Epithelial cell of prostate (primary cell): ENCODE results near the gene ARHGAP26.
"Not testable (repeated sequence)": the region's sequence is repeated elsewhere in the genome, so short reads cannot be mapped to it uniquely, and the experiment has no call there.

Source experiments
- DNase-seq: peaks from one replicate; pipeline ENCODE4 v3.0.0-alpha.2; 2011; ENCODE audit warnings: low read depth, low spot score
- H3K27ac ChIP-seq: fragments of 450-650 bp; 2 replicates; pipeline ENCODE4 v1.5.1; 2017; ENCODE audit warnings: mild to moderate bottlenecking

ARHGAP26 gene

DNA sequence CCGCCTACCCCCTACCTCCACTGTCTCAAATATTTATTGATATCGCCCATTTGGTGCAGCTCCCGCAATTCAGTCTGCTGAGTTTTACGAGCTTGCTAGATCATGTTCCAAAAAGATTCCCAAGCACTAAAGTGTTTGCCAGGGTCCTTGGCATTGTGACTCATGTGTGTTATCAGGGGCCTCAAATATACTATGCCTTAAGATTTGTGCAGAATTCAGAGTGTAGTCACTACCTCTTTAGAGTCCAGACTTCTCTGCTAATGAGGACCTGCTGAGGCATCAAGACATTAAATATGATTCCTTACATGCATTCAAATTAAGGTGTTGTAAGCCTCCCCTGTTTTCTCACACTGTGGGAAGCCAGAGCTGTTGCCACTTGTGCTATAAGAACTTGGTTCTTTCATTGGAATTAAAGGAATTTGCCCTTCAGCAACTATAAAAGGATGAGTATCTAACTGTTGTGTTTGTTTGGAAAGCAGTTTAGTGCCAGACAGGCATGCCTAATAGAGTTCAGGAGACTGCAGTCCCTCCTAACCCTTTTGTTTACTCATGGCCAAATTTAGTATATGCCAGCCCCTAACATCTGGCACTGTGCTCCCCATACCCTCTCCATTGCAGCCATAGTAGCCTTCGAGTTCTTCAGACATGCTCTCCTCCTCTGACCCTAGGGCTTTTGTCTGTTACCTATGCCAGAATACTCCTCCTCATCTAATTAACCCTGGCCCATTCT is 316.9 kb downstream of the ARHGAP26 start:
- peak; percentile 75 for DNase-seq
- H3K27ac ChIP-seq = peak overlapping the region; percentile 49

DNA sequence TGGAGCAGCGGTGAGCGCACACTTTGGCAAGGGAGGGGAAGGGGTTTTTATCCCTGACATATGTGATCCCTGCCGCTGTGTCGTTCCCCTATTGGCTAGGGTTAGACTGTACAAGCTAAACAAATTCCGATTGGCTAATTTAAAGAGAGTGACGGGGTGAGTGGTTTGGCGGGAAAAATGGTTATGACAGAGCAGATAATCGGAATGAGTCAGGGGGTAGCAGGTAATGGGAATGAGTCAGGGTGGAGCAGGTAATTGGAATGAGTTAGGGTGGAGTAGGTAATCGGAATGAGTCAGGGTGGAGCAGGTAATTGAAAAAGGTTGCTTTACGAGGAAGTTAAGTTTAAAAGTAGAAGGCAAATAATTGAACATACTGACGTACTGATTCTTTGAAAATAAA is 318.5 kb downstream of the ARHGAP26 start:
- DNase-seq = peak; percentile 10
- H3K27ac ChIP-seq = not testable (repeated sequence)

DNA sequence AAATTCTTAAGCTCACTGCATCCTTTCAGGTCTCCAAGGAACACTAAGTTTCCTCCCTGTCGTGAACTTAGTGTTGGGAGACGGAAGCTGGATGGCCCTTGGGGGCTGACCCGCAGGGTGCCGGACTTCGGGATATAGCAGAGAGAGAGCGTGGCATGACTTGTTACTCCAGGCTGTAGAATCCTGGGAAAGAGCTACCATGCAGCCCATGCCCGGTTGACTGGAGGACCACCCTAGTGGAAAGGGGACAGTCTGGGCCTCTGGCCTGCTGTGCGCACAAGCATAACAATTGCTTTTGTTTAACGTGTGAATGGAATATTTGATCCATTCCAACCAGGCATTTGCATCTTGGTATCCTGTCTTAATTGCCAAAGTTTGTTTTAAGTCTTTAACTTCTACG is 319.9 kb downstream of the ARHGAP26 start:
- DNase-seq, H3K27ac ChIP-seq: not testable (repeated sequence)

DNA sequence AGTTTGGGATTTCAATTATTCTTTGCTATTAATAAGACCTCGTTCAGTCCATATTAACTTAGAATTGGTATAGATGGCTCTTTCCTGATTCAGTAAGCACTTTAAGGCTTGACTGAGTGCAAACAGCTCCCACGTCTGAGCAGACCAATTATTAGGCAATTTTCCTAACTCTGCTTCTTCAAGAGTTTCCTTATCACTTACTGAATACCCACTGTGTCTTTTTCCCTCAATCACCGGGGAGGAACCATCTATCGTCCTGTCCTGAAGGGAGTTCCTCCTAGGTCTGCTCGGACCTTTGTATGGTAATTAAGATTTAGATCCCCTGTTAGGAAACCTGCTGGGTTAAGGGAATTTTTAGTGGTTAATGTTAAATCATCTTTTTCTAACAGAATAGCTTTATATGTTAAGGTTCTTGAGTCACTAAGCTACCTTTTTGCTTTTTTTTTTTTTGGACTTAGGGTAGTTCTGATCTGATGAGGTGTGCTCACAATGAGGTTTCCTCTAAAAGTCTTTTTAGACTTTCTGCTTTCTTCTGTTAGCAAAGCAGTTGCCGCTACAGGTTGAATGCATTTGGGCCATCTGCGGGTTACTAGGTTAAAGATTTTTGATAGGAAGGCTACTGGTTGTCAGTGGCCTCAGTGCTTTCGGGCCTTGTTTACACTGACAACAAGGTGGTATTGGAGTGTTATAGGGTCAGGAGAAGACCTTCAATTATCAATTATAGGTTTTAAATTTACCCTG is 322.7 kb downstream of the ARHGAP26 start:
- H3K27ac ChIP-seq, DNase-seq: not testable (repeated sequence)

DNA sequence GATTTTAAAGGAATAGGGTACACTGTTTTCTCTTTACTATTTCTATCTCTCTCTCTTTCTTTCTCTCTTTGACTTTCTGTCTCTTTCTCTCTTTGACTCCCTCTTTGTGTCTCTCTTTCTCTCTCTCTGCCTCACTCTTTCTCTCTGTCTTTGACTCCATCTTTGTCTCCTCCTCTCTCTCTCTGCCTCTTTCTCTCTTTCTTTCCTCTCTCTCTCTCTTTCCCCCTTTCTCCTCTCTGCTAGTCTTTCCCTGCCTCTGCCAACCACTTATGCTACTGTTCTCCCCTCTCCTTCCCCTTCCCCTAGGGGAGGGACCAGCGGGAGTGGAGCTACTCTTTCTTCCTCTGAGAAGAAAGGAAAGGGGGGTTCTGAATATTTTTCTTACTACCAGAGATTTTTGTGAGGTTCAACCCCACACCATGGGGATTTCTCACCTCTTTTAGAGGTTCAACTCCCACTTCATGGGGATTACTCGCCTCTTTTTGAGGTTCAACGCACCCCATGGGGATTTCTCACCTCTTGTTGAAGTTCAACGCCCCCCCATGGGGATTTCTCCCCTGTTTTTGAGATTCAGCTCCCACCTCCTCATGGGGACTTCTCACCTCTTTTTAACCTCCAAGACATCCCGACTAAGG is 323.4 kb downstream of the ARHGAP26 start:
- H3K27ac ChIP-seq = no peak overlapping the region
- DNase-seq = no peak

DNA sequence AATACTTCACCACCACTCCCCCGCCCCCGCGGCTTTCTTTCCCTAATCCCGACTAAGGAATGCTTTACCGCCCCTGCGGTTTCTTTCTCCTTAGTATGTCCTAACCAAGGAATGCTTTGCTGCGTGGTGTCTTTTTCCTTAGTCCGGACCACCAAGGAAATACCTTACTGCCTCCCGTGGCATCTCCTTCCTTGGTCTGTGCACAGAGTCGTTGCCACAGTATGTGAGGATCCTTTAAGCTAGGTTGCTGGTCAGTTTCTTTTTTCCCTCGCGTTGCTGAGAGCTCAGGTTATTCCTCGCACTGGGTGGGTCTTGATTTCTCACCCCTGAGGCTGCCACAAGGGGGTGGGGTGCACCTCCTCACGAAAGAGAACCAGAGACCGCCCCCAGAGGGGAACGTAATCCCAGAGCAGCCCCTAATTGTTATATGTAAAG is 323.9 kb downstream of the ARHGAP26 start:
- no peak for DNase-seq

DNA sequence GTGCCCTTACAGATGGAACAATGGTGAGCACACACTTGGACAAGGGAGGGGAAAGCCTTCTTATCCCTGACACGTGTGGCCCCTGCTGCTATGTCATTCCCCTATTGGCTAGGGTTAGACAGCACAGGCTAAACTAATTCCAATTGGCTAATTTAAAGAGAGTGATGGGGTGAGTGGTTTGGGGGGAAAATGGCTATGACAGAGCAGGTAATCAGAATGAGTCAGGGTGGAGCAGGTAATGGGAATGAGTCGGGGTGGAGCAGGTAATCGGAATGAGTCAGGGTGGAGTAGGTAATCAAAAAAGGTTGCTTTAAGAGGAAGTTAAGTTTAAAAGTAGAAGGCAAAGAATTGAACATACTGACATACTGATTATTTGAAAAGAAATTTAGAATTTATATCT is 324.4 kb downstream of the ARHGAP26 start:
- DNase-seq = peak; percentile 18
- peak overlapping the region; percentile 22 for H3K27ac ChIP-seq

More for the DNA sequence above, 323.9 kb downstream of the ARHGAP26 start:
- H3K27ac ChIP-seq = peak overlapping the region; percentile 22

DNA sequence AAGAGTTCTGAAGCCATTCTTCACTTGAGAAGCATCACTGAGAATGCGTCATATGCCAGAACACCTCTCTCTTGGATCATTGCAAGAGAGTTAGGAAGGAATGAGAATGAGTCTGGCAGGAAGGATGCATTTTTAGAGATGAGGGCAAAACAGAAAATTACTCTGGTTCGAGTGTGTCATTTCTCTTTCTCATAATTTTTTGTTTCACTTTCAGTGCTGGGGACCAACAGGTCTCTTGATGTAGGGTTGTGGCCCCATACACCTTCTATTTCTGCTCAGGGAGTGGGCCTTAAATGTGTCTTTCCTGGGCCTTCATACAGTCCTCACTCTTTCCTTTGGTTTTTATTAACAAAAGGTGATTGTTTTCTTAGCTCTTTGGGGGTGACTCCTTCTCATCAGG is 330.9 kb downstream of the ARHGAP26 start:
- H3K27ac ChIP-seq = no peak overlapping the region

DNA sequence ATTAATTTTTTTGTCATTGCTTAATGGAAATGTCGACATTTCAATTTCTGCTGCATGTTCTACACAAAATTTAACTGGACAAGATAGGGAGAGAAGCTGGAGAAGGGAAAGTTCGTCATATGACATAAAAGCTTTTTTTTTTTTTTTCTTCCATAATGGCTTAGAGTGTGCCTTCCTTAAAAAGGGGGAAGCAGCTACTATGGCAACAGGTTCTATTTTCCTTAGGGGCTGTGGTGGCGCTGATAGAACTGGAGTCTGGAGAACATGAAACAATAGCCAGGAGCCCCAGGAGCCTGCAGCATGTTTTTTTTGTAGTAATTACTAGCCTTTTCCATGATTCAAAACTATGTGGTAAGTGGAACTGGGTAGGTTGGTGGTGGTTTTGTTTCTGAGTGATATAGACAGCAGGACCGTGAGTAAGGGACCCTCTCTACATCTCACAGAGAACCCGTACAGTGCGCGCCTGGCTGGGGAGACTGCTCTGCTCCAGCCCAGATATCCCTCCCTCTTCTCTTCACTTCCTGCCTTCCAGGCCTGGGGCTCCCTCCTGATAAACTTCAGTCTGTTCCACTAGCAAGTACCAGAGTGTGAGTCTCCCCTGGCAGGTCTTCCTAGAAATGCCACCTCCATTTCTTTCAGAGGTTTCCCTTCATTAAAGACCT is 331.7 kb downstream of the ARHGAP26 start:
- DNase-seq = no peak
- no peak overlapping the region for H3K27ac ChIP-seq

More for the DNA sequence above, 330.9 kb downstream of the ARHGAP26 start:
- DNase-seq = no peak

DNA sequence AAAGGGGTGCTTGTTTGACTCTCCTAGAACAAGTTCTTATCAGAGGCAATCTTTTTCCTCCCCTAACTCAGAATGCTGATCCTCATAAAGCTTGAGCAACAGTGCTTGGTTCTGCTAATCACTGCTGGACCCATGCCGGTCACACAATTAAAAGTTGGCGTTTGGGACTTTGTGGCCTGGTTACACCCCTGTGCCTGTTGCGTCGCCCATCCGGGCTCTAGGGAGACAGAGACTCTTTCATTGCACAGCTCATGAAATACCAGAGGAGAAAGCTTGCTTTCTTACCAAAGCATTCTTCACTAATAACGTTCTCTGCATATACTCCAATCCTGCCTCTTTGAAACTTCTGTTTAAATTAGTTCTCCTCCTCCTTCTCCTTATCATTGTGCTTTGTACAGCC is 332.2 kb downstream of the ARHGAP26 start:
- no peak for DNase-seq
- no peak overlapping the region for H3K27ac ChIP-seq

DNA sequence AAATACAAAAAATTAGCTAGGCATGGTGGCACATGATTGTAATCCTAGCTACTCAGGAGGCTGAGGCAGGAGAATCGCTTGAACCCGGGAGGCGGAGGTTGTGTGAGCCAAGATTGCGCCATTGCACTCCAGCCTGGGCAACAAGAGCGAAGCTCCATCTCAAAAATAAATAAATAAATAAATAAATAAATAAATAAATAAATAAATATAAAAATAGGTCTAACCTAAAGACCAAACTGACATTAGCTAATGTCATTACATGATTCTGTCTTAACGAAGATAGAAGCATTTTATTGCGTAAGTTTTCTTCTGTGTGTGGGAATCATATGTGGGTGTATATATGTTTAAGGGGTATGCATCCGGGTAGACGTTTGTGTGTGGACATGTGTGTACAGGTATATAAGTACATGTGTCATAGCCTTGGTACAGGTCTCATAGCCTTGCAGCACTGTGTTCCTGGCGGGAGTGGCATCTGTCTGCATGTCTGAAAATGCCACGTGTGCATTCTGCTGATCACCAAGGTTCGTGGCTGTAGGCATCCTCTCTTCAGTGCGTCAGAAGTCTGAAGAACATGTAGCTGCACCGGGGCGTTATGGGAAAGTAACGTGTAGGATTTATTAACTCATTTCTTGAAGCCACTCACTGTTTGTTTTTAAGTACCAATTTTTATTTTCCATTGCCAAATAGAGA is 335.2 kb downstream of the ARHGAP26 start:
- DNase-seq = no peak
- H3K27ac ChIP-seq = no peak overlapping the region

DNA sequence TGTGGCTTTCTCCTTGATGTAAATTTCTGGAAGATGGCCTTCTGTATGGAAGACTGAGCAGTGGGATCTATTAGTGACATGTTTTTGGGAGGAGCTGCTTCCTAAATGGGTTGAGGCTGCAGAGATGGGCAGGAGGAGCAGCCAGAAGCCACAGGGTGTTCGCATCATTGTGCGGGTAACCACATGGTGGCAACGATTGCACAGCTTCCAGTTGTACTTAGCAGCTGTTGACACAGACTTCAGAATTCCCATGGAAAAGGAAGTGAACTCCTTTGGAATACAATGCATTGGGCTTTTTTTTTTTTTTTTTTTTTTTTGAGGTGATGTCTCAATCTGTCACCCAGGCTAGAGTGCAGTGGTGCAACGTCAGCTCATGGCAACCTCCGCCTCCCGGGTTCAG is 336.0 kb downstream of the ARHGAP26 start:
- no peak for DNase-seq
- H3K27ac ChIP-seq = no peak overlapping the region

DNA sequence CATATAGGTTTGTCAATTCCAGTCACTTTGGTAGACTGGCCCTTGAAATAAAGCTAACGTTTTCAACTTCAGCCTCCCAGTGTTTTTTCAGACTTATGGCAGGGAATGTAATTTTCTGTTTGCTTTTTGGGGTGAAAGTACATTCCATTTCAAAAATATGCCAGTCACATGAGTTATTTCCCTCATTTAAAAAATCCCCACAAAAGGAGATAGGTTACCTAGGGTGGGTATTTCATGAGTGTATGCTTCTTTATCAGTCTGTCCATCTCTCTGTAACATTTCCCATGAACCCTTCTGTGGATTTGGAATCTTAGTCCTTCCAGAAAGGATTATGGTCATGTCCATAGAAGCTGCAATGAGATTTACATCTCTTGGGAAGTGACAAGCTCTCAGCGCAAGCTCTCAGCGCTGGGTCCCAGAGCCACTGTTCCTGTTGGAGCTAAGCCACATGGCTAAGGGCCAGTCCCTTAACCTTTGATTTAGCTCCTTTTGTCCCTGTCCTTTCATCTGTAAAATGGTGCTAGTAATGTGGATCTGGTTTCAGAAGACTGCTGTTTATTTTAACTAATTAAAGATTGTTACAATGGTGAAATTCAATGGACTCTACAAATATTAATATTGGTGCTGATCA is 338.4 kb downstream of the ARHGAP26 start:
- DNase-seq = no peak
- H3K27ac ChIP-seq = no peak overlapping the region

DNA sequence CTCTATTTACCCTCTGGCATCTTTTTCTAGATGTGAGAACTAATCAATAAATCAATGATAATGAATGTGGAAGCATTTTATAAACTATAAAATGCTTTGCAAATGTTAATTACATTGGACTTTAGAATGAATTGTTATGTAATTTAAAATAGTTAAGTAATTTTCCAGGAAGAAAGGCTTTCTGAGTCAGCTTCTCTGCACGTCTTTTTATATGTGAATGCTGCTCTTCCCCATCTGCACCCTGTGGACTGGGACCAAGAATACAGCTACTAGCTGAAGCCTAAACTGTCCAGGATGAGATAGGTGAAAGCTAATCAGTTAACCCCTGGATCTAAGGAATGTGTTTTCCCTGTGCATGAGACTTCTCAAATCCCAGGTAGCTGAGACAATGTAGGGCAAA is 340.4 kb downstream of the ARHGAP26 start:
- no peak for DNase-seq
- no peak overlapping the region for H3K27ac ChIP-seq

DNA sequence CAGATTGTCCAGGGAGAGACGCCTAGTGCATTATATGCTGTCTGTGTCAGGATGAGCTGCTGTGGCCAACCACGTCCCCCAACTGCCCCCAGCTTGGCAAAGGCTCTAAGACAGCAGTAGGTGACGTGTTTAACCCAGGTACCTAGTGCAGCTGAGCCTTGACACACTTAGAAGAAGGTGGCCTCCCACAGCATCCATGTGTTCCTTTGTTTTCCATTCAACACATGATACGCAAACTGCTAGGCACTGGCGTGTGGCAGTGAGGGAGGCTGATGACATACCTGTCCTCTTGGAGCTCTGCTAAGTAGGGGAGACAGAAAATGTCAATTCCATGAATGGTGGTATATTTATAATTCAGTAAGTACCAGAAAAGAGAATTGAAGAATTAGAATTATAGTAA is 341.6 kb downstream of the ARHGAP26 start:
- H3K27ac ChIP-seq = no peak overlapping the region
- DNase-seq = no peak

DNA sequence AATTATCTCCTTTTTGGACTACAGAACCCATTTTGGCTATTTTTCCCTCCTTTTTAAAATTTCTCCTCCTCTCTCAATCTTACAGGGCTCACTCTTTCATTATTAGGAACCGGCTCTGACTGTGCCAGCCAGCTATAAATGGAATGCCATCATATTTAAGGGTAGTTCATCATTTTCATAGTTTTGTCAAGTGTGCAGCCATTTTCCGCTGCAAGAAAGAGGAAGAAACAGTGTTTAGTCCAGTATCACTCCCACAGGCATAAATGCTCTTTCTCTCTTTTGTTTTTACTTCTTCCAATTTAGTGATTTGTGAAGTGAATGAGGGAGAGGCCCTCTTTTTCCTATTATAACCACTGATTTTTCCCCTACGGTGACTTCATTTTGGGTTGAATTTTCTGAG is 343.3 kb downstream of the ARHGAP26 start:
- no peak for DNase-seq
- H3K27ac ChIP-seq = no peak overlapping the region

DNA sequence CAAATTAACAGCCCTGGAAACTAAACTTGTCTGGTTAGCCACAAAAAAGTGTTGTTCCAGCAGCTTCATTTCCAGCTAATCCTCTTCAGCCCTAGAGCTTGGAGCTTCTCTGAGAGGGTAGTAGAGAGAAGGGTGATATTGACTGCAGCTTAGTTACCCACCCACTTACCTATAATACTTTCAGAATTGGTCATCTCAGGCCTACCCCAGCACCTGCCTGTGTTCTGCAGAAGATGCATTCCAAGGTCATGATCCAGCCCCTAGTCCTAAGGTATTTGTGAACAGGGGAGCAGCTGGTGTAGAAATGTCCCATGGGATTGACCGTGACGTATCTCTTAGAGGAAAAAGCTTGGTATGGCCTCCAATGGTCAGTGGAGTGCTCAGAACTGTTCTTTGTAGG is 344.3 kb downstream of the ARHGAP26 start:
- H3K27ac ChIP-seq = peak overlapping the region; percentile 4
- peak; percentile 14 for DNase-seq

DNA sequence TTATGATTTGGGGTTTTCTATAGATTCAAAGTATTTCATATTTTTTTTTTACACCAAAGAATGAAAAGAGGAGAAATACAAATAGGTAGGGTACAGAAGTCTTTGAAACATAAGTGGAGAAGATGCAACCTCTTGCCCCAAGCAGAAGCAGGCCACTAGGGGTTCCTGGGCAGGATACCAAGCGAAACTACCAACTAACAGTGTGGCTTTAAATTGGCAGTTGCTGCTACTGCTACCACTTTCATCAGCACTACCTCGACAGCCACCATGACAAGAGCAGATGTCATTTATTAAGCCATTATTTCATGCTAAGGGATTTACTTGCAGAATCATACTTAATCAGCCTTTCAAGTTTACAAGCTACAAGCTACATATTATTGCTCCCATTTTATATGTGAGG is 345.2 kb downstream of the ARHGAP26 start:
- H3K27ac ChIP-seq = no peak overlapping the region
- DNase-seq = no peak

DNA sequence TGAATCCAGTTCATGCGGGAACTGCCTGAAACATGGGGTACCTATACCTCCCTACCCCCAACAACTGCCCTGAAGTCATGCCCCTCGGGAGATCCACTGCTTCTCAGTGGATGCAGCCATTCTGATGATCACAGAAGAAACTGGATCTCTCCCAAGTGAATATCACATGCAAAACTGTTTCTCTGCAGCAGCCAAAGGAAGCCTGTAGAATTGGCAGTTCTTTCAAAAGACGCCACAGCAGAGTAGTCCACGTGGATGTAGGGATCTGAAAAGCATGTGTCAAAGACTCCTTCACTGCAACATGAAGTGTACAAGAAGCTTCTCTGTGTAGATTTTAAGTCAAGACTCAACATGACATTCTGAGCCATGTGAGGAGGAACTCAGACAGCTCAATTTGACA is 346.6 kb downstream of the ARHGAP26 start:
- no peak for DNase-seq
- no peak overlapping the region for H3K27ac ChIP-seq

DNA sequence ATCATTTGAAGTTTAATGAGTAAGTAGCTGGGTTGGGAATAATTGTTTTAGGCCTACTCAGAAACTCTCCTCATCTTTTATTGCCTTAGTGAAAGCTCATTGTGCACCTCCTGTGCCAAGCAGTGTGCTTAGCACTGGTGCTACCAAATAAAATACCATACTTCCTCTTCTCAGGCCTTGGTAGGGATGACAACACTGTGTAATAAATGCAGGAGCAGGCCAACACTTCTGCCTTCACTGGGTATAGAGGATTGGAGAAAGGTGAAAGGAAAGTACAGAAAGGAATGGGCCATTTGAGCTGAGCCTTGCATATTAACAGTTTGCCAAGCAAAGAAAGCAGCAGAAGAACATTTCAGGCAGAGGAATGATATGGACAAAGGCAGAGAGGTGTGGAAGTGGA is 347.6 kb downstream of the ARHGAP26 start:
- H3K27ac ChIP-seq = no peak overlapping the region

More for the DNA sequence above, 347.6 kb downstream of the ARHGAP26 start:
- DNase-seq = no peak
